Cortex of kidney (tissue), 1 donor: ENCODE data around the gene CCN6.
"Not testable (repeated sequence)": the region's sequence is repeated elsewhere in the genome, so short reads cannot be mapped to it uniquely, and the experiment has no call there.

Experiments
- DNase-seq: peaks from one replicate; lab custom pipeline; 2025; lab: John Stamatoyannopoulos, UW

CCN6 gene

GRCh38 chr6:112030206-112030960, 23.5 kb upstream of the CCN6 start:
- DNase-seq = no peak

GRCh38 chr6:112030961-112031660, 22.8 kb upstream of the CCN6 start:
- no peak for DNase-seq

GRCh38 chr6:112031960-112032359, 21.9 kb upstream of the CCN6 start:
- DNase-seq = no peak

GRCh38 chr6:112032728-112033127, 21.2 kb upstream of the CCN6 start:
- DNase-seq = no peak

GRCh38 chr6:112033791-112034615, 19.9 kb upstream of the CCN6 start:
- no peak for DNase-seq

- no peak for DNase-seq
Observed at GRCh38 chr6:112034616-112034995, 19.3 kb upstream of the CCN6 start.

GRCh38 chr6:112036088-112036637, 17.7 kb upstream of the CCN6 start:
- no peak for DNase-seq

GRCh38 chr6:112037783-112038216, 16.1 kb upstream of the CCN6 start:
- no peak for DNase-seq

- no peak for DNase-seq
Observed at GRCh38 chr6:112038268-112038667, 15.6 kb upstream of the CCN6 start.

GRCh38 chr6:112038756-112039430, 15.0 kb upstream of the CCN6 start:
- no peak for DNase-seq

GRCh38 chr6:112039431-112039770, 14.5 kb upstream of the CCN6 start:
- no peak for DNase-seq

GRCh38 chr6:112040956-112041355, 12.9 kb upstream of the CCN6 start:
- DNase-seq = no peak

- no peak for DNase-seq
Observed at GRCh38 chr6:112041535-112041934, 12.4 kb upstream of the CCN6 start.

GRCh38 chr6:112043032-112044007, 10.6 kb upstream of the CCN6 start:
- no peak for DNase-seq

GRCh38 chr6:112044196-112044595, 9.7 kb upstream of the CCN6 start:
- DNase-seq = no peak

- DNase-seq = no peak
Observed at GRCh38 chr6:112044856-112045255, 9.0 kb upstream of the CCN6 start.

GRCh38 chr6:112047523-112047922, 6.4 kb upstream of the CCN6 start:
- not testable (repeated sequence) for DNase-seq

GRCh38 chr6:112049026-112049799, 4.7 kb upstream of the CCN6 start:
- no peak for DNase-seq

- DNase-seq = no peak
Observed at GRCh38 chr6:112049996-112050395, 3.9 kb upstream of the CCN6 start.

GRCh38 chr6:112050429-112050828, 3.5 kb upstream of the CCN6 start:
- DNase-seq = no peak
